LNCaP clone FGC (cell line): Measurements from ENCODE around the gene CREG2.
A peak's percentile ranks its signal among the peaks of the same experiment; 100 is the strongest.

Experiments
- DNase-seq: peaks from one replicate; pipeline ENCODE4 v3.0.0-alpha.2; 2011; ENCODE audit warnings: low read depth
- H3K4me3 ChIP-seq: 2 replicates; pipeline ENCODE4 v1.5.1; 2011; ENCODE audit warnings: mild to moderate bottlenecking, low read depth, low read length, control low read depth
- TF ChIP-seq, protein P1 (sequence below): IDR thresholded peaks from 2 replicates; pipeline ENCODE4 v1.5.1; 2012; ENCODE audit warnings: mild to moderate bottlenecking; ENCODE audit not compliant: control insufficient read depth, insufficient read depth; ENCODE audit errors: extremely low read depth

CREG2 gene

DNA sequence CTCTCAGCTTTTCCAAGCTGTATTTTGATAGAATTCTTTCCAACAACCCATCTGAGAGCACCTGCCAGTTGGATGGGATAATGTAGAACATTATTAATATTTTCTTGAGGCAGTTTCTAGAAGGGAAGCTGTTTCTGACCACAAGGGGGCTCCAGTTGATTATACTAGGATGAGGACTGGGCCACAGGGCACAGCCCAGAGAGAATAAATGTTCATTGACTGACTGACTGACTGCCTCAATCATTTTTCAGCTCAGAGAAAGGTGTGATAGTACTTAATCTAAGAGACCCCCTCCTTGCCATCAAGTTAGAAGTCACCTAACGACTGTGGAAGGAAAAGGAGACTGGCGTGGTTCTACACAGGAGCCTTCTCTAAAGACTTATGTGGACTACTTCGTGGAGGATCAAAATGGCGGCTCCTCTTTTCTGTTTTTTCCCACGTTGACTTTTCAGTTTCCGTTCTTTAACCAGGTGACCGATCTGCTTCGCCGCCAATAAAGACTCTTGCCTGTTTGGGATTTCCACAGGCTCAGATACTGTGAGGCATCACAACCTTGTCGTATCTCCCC is 31.9 kb upstream of the CREG2 start:
- TF ChIP-seq, protein P1, sequence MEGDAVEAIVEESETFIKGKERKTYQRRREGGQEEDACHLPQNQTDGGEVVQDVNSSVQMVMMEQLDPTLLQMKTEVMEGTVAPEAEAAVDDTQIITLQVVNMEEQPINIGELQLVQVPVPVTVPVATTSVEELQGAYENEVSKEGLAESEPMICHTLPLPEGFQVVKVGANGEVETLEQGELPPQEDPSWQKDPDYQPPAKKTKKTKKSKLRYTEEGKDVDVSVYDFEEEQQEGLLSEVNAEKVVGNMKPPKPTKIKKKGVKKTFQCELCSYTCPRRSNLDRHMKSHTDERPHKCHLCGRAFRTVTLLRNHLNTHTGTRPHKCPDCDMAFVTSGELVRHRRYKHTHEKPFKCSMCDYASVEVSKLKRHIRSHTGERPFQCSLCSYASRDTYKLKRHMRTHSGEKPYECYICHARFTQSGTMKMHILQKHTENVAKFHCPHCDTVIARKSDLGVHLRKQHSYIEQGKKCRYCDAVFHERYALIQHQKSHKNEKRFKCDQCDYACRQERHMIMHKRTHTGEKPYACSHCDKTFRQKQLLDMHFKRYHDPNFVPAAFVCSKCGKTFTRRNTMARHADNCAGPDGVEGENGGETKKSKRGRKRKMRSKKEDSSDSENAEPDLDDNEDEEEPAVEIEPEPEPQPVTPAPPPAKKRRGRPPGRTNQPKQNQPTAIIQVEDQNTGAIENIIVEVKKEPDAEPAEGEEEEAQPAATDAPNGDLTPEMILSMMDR: peak; percentile 69
- peak; percentile 25 for DNase-seq
- no peak overlapping the region for H3K4me3 ChIP-seq

DNA sequence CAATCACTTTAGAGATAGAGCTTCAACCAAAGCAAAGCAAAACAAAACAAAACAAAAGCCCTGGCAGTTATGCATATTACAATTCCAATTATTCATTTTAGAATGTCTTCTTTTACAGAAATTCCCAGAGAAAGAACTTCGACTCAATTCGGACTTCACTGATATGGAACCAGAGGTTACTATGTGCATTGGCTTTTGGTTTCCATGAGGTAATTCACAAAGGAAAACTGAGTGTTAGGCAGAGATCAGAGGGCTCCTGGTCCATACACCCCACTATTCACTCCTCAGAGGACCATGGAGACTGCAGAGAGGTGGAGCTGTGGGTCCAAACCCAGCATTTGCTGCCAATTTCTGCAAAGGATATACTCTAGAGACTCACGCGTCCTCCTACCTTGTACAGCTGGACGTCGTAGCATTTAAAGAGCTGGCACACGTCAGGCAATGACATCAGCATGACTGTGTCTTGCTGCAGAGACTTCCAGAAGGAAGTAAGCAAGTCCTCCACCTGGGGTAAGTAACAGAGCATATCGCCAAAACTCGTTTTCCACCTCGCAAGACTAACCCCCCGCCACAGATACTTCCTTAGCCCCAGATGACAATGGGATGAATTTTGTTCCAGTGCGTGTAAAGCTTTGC is 31.3 kb upstream of the CREG2 start:
- DNase-seq: no peak
- no peak overlapping the region for H3K4me3 ChIP-seq
- TF ChIP-seq, protein P1: no peak

DNA sequence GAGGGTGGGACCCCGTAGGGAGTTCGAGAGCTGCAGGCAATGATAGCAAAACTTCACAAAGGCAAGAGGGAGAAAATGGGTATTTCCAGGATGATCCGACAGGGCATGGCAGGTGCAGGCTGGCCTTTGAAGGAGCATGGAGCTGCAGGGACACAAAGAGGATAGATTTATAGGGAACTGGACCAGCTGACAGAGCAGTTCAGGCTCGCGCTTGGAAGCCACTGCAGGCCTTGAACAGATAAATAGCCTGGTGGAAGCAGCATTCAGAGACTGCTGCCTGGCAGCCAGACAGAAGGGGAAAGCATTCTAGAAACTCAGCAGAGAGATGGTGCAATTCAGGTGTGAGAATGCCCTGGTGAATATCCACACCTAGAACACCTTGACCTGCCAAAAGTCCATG is 29.3 kb upstream of the CREG2 start:
- TF ChIP-seq, protein P1: no peak
- H3K4me3 ChIP-seq: no peak overlapping the region
- no peak for DNase-seq

DNA sequence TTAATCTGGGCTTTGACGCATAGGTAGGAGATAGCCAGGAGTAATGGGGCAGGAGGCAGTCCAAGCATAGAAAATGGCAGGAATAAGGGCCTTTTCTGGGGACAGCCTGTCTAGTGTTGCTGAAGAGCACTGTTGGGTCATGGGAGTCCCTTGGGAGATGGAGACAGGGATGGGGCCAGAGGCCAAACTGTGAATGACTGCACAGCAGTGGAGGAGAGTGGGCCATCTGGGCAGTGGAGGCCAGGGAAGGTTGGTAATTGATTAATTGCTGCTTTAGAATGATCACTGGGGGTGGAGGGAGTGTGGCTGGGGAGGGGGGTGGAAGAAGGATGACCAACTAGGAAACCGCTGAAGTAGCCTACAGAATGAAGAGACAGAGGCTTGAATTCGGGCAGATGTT is 28.6 kb upstream of the CREG2 start:
- DNase-seq: no peak
- no peak overlapping the region for H3K4me3 ChIP-seq
- TF ChIP-seq, protein P1: no peak

DNA sequence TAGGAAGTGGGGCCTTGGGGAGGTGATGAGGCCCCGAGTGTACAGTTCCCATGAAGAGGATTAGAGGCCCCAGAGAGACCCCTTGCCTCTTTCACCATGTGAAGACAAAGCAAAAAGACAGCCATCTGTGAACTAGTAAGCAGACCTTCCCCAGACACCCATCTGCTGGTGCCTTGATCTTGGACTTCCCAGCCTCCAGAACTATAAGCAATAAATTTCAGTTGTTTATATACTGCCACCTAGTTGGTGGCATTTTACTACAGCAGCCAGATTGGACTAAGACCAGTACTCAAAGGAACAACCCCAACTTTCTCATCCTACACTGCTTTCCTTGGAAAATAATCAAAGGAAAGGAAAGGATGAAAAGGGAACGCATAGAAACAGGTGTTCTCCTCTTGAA is 27.9 kb upstream of the CREG2 start:
- DNase-seq: no peak
- H3K4me3 ChIP-seq: no peak overlapping the region
- TF ChIP-seq, protein P1: 0 out of 2 replicates have a peak, but pooled peaks have one; percentile 3

DNA sequence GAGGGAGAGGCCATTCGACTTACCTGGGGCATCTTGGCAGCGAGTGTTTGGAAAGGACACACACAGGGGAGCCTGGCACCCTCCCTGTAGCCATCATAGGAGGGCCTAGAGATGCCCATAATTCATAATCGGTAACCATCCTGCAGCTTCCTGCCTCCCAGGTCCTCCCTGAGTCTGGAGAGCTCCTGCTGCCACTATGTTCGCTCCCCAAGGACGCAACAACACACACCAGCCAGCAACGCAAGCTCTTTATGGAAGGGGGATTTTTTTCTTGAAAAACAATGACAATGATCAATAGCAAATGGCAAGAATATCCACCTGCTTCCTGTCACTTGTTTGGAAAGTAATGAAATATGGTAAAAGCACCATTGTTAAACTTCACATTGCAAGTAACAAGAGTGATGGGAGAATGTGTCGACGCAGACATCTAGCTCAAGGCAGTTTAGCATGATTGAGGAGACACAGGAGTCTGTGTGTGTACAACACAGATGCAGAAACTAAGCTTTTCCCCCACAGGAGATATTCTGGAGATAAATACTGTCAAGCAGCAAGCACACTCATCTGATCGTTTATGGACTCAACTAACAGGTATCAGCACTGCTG is 24.9 kb upstream of the CREG2 start:
- TF ChIP-seq, protein P1: no peak
- no peak for DNase-seq
- no peak overlapping the region for H3K4me3 ChIP-seq
